ENCODE measurements around the gene MTHFD2L. TPM values are rescaled to one million over a fixed set of nuclear protein-coding genes. Genes with fewer than 3 reads are reported as not detected.
A peak's percentile ranks its signal among the peaks of the same experiment; 100 is the strongest.
"Not testable (repeated sequence)": the region's sequence is repeated elsewhere in the genome, so short reads cannot be mapped to it uniquely, and the experiment has no call there.

Gene MTHFD2L
- total RNA-seq, 2 donors from 2014 or later, result 13.2 to 13.8 TPM

DNA sequence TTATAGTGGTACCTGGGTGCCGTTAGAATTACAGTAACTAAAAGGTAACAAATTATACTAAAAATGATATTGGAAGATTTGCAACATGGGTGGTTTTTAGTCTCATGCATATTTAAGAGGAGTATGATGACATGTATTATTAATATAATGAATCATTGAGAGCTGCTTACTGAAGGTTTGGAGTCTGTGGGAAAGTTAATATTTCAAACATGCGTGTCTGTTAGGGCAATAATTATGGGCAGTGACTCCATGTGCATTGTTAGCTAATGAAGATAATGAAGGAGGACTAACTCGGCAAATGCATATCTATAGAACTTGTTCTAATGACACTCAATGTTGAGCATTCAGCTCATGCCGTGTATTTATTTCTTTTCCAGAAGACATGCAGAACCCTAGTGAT is 47.1 kb downstream of the MTHFD2L start:
- peaks cover 31% of the 10 kb centered on the region for H3K4me1 ChIP-seq
- no peak overlapping the region for H3K27ac ChIP-seq
- H3K27me3 ChIP-seq, result no peaks in the 10 kb centered on the region
- no peaks in the 10 kb centered on the region for H3K9me3 ChIP-seq
- 83 to 89% methylated on average over 4 of the region's 4 CpGs for whole genome bisulfite sequencing, 2 donors
- H3K4me3 ChIP-seq, result no peak overlapping the region
- DNase-seq (no peak), ATAC-seq (no peak)
- H3K36me3 ChIP-seq (replicated peaks in 1 of 2; ENCODE audit: insufficient read depth in 1 of 2, low read depth in 2 of 2), result no peaks in the 10 kb centered on the region
- no peak for TF ChIP-seq POLR2A (IDR thresholded peaks at IDR 0.05)
- TF ChIP-seq, protein P1, sequence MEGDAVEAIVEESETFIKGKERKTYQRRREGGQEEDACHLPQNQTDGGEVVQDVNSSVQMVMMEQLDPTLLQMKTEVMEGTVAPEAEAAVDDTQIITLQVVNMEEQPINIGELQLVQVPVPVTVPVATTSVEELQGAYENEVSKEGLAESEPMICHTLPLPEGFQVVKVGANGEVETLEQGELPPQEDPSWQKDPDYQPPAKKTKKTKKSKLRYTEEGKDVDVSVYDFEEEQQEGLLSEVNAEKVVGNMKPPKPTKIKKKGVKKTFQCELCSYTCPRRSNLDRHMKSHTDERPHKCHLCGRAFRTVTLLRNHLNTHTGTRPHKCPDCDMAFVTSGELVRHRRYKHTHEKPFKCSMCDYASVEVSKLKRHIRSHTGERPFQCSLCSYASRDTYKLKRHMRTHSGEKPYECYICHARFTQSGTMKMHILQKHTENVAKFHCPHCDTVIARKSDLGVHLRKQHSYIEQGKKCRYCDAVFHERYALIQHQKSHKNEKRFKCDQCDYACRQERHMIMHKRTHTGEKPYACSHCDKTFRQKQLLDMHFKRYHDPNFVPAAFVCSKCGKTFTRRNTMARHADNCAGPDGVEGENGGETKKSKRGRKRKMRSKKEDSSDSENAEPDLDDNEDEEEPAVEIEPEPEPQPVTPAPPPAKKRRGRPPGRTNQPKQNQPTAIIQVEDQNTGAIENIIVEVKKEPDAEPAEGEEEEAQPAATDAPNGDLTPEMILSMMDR (IDR thresholded peaks at IDR 0.05), result no peak
- intact Hi-C loops (cut with DNase I), result no loop called here

DNA sequence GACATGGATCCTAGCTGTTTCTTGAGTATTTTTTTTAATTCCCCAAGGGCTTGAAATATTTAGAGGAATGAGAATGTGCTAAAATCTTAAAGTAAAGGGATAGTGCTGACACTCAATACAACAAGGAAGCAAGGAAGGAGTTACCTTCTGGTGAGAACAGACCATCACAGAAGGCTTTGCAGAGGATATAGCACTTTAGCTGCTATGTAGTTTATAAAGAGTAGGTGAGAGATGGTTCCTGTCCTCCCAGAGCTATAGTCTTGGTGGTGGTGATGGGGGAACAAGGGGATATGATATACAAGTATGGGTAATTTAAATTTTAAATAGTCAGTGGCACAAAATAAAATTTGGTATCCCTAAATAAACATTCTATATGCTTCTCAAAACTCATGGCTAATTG is 47.6 kb downstream of the MTHFD2L start:
- no peaks in the 10 kb centered on the region for H3K27me3 ChIP-seq
- no peaks in the 10 kb centered on the region for H3K36me3 ChIP-seq (replicated peaks in 1 of 2; ENCODE audit: insufficient read depth in 1 of 2, low read depth in 2 of 2)
- no peak for ATAC-seq
- intact Hi-C loops (cut with DNase I), result no loop called here
- H3K9me3 ChIP-seq, result no peaks in the 10 kb centered on the region
- H3K27ac ChIP-seq, result no peak overlapping the region
- no peak for DNase-seq
- H3K4me1 ChIP-seq, result peaks cover 31% of the 10 kb centered on the region
- TF ChIP-seq, protein P1 (IDR thresholded peaks at IDR 0.05), result no peak
- TF ChIP-seq POLR2A (IDR thresholded peaks at IDR 0.05), result no peak
- H3K4me3 ChIP-seq, result no peak overlapping the region

DNA sequence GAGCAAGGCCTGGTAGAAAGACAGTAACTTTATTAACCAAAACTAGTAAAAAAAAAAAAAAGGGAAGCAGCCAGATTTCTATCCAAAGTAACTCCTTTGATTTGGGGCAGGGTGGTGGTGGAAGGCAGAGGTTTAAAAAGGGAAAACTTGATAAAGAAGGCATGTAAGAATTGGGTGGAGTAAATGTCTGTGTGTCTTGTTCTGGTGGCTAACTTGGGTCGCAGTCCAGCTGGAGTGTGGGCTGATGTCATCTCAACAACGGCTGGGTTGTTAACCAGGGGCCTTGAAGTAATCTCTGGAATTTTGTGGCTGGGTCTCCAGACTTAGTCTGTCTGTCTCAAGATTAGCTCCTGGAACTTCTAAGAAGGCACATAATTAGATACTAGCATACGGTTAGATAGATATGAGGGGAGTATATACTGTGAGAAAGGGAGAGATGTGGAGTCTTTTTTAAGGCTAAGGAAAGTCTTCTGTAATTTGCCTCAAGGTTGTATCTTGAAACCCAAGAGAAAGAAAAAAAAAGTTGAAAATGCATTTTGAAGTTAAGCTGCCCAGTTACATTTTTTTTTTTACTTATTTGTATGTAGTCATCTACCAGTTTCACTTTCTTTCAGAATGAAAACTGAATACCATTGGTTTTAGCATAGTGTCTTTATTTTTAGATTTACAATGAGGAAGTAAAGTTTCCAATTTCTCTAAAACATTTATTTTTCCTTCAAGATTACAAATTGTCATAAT is 48.3 kb downstream of the MTHFD2L start:
- TF ChIP-seq, protein P1 (IDR thresholded peaks at IDR 0.05), result no peak
- TF ChIP-seq POLR2A (IDR thresholded peaks at IDR 0.05), result no peak
- no peaks in the 10 kb centered on the region for H3K27me3 ChIP-seq
- WGBS, 2 donors, result 37 to 39% methylated on average over 3 of the region's 3 CpGs
- H3K4me1 ChIP-seq, result peaks cover 31% of the 10 kb centered on the region
- peak overlapping the region in 1 of 4 donors; percentile 10 for H3K27ac ChIP-seq
- H3K9me3 ChIP-seq, result no peaks in the 10 kb centered on the region
- no peak overlapping the region for H3K4me3 ChIP-seq
- DNase-seq, result peak in 1 of 4 donors; percentile 15
- no peak for ATAC-seq
- H3K36me3 ChIP-seq (replicated peaks in 1 of 2; ENCODE audit: insufficient read depth in 1 of 2, low read depth in 2 of 2), result no peaks in the 10 kb centered on the region
- intact Hi-C loops (cut with DNase I), result no loop called here

DNA sequence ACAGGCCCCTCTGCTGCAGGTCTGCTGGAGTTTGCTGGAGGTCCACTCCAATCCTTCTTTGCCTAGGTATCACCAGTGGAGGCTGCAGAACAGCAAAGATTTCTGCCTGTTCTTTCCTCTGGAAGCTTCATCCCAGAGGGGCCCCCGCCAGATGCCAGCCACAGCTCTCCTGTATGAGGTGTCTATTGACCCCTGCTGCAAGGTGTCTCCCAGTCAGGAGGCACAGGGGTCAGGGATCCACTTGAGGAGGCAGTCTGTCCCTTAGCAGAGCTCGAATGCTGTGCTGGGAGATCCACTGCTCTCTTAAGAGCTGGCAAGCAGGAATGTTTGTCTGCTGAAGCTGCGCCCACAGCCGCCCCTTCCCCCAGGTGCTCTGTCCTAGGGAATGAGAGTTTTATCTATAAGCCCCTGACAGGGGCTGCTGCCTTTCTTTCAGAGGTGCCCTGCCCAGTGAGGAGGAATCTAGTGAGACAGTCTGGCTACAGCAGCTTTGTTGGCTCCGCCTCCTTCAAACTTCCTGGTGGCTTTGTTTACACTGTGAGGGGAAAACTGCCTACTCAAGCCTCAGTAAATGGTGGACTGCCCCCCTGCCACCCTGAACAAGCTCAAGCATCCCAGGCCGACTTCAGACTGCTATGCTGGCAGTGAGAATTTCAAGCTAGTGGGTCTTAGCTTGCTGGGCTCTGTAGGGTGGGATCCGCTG is 56.7 kb downstream of the MTHFD2L start:
- H3K27ac ChIP-seq; H3K9me3 ChIP-seq; H3K4me1 ChIP-seq; H3K36me3 ChIP-seq (replicated peaks in 1 of 2; ENCODE audit: insufficient read depth in 1 of 2, low read depth in 2 of 2); H3K27me3 ChIP-seq; ATAC-seq; H3K4me3 ChIP-seq; DNase-seq; intact Hi-C loops (cut with DNase I): not testable (repeated sequence)
- 90 to 97% methylated on average over 7 of the region's 7 CpGs for WGBS, 2 donors

DNA sequence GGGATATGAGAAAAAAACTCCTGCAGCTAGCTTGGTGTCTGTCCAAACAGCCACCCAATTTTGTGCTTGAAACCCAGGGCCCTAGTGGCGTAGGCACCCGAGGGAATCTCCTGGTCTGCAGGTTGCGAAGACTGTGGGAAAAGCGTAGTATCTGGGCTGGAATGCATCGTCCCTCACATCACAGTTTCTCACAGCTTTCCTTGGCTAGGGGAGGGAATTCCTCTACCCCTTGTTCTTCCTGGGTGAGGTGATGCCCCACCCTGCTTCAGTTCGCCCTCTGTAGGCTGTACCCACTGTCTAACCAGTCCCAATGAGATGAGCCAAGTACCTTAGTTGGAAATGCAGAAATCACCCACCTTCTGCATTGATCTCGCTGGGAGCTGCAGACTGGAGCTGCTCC is 57.3 kb downstream of the MTHFD2L start:
- H3K9me3 ChIP-seq; H3K4me1 ChIP-seq; H3K27ac ChIP-seq; DNase-seq; H3K4me3 ChIP-seq; H3K27me3 ChIP-seq; ATAC-seq; intact Hi-C loops (cut with DNase I); H3K36me3 ChIP-seq (replicated peaks in 1 of 2; ENCODE audit: insufficient read depth in 1 of 2, low read depth in 2 of 2): not testable (repeated sequence)
- 95% methylated on average over 7 of the region's 7 CpGs for WGBS, 2 donors

Measured in body of pancreas (tissue), 4 donors.